Tongue (tissue), 2 donors: ENCODE results near the gene SAMD4B. TPM values are rescaled to one million over a fixed set of nuclear protein-coding genes. Genes with fewer than 3 reads are reported as not detected.

Experiments
- DNase-seq: peaks from one replicate; pipeline ENCODE4 v3.0.0-alpha.2; 2015
- total RNA-seq: library from RNA; depleted of rRNA; stranded (reverse); fragments of >200 nt; gene quantifications from one replicate; pipeline ENCODE4 v1.2.3, GENCODE V29; 2014

The SAMD4B gene
- total RNA-seq, 1 donor from 2014 or later: 36.4 TPM

DNA sequence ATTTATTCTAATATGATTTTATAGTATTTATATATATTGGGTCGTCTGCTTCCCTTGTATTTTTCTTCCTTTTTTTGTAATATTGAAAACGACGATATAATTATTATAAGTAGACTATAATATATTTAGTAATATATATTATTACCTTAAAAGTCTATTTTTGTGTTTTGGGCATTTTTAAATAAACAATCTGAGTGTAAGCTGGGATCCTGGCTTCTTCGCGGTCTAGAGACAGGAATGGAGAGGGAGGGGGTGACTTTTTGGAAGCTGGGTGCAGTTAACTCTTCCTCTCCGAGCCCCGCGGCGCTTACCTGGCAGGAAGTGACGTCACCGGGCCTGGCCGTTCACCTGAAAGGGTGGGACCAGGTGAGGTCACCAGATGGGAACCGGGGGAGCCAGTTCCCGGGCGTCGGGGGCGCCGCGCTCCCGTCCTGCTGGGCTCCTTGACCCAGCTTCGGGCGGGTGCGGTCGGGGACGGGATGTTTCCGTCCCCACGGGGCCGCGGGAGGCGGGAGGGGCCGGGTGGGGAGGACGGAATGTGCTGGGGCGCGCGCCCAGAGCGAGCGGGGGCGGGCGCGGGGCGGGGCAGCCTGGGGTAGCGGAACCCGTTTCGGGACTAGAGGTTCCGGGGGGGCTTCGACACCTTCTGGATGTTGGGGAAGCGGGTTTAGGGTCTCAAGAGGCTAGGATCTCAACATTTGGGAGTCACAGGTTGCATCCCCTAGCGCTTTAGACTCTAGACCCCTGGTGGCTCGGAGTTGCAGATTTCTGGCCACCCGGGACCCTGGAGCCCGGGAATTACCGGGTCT is 67.2 kb downstream of the SAMD4B start:
- peak; percentile 84 for DNase-seq

DNA sequence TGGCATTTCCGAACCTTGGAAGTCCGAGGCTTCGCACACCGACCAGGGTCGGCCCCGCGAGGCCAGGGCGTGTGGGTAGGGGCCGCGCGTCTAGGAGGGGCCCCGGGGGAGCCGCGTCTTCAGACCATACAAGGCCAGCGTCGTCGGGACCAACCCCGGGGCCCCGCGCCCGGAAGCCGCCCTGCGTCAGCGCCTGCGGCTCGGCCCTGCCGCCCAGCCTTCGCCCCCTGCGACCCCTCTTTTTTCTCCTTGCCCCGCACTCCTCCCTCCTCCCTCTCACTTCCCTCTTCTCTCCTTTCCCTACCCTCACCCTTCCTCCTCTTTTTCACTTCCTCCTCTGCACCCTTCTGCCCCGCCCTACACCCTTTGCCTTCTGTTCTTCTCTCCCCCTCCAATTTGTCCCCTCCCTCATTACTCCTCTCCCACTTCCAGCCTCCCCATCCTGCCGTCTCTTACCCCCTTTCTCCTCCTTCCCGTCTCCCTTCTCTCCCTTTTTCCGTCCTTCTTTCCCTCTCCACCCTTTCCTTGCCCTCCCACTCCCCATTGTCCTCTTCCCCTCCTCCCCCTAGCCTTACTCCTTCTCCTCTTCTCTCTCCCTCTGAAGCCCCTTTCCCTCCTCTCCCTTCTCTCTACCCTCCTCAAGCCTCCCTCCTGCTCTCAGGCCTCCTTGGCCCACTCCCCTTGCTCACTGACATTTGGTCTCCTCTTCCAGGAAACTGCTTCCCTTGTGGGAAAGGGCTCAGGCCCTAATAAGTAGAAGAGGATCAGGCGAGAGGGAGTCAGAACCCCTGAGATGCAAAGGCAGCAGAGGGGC is 68.0 kb downstream of the SAMD4B start:
- DNase-seq: peak; percentile 82

DNA sequence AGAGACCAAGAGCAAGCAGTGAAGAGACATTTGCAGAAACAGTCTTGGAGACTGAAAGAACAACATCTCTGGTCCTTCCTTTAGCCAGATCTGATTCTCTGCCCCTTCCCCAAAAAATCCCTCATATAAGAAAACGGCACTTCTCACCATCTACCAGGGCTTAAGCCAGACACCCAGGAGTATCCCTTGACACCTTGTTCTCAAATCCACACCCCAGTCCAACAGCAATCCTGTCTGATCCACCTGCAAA is 68.5 kb downstream of the SAMD4B start:
- no peak for DNase-seq

DNA sequence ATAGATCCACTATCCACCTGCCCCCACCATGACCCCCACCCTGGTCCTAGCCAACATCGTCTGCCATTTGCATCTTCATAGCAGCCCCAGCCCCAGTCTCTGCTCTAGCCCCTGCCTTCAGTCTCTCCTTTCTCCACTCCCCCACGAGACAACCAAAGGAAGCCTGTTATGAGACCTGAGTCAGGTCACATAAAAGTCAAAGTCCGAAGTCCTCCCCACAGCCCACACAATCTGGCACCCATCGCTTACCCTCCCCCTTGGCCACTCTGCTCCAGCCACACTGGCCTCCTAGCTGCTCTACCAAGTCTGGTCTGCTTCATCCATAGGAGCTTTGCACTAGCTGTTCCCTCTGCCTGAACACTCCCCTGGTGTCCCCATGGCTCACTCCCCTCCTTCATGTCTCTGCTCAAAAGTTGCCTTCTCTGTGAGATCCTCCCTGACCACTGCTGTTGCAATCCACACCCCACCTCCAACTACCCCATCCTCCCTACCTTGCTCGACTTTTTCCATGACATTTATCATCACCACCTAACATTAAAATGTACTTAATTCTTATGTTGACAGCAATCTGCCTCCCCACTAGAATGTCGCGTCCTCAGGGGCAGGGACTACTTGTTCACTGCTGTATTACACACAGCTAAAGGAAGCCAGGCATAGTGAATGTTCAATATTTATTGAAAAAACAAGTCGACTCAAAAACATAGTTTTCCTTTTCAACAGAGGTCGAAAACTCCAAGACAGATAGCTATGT is 69.0 kb downstream of the SAMD4B start:
- peak; percentile 40 for DNase-seq

DNA sequence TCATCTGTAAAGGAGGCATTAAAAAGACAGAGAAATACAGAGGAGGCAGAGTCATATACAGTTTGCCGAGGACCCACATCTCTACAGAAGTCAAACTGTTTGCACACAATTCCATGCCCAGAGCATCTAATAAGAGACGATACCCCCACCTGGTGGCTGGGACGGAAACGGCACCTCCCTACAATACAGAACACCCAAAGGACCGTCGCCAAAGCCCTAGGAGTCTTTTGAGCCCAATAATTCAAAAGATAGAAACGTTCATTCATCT is 69.5 kb downstream of the SAMD4B start:
- peak; percentile 96 for DNase-seq

DNA sequence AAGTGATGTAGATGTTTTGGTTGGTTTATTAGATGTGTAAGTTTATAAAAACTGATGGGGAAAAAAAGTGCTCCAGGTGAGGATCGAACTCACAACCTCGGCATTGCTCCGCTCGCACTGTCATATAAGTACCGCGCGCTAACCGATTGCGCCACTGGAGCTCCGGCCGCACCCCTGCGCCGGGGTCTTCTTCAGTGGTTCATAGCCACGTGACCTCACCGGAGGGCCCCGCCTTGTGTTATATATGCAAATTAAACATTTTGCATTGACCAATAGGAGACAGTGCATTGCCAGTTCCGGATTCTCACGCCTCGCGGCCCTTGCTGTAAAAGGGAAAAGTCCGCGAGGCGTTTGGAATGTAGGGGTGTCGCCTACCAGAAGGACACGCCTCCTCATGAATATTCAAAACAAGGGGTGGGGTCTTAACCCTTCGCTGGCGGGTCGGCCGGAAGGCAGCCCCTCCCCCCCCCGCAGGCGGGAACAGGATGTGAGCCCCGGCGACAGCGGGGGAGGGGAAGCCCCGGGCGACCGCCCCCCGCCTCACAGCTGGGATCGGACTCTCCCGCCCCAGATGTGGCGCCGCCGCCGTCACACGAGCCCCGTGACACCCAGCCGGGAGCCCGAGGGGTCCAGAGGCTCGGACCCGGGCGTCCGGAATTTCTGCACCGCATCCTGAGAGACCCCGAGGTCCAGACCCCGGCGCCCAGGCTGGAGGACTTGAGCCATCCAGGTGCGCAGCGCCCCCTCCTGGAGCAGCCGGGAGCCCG is 70.1 kb downstream of the SAMD4B start, which contains the start of gene PLEKHG2:
Gene PLEKHG2, plus strand, starts transcription at position 570 of the 767 bp plus-strand sequence. CDS start 1,418 bp downstream, outside the sequence.
- DNase-seq: peak; percentile 100

DNA sequence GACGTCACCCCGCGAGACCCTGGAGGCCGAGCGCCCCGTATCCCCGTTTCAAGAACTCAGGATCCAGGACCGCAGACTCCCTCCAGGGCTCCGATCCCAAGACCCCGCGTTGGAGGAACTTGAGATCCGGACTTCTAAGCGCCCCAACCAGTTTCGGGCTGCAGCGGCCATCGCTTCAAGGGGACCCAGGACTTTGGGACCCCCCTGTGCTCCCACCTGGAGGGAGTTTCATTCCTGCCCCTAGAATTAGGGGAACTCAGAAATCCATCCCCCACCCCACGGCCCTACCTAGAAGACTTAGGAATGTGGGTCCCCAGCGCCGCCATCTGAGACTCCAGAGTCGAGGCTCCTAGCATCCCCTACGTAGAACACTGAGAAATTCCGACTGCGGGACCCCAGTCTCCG is 70.6 kb downstream of the SAMD4B start:
- no peak for DNase-seq

DNA sequence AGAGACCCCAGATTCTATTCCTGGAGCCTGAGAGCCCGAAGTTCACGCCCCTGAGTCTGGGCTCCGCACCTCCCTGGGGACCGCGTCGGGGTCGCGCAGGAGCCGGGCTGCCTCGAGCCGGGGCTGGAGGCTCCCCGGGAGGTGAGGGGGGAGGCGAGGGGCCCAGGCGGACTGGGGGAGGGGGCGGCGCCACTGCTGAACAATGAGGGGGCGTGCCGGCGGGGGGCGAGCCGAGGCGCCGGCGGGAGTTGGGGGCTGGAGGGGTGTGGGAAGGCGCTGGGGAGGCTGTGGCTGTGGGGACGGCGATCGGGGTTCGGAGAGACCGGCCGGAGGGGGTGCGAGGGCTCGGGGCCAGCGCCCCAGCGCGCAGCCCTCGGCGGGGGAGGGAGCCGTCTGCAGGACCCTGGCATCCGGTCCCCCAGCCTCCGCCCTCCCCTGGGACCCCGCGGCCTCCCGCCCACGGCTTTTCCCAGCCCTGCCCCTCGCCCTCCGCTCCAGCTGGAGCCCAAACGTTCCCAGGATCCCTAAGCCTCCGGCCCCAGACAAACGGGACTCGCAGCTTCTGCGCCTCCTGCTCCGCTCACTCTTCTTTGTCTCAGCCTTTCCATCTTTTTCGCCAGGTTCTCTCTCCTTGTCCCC is 71.2 kb downstream of the SAMD4B start:
- DNase-seq: peak; percentile 87

DNA sequence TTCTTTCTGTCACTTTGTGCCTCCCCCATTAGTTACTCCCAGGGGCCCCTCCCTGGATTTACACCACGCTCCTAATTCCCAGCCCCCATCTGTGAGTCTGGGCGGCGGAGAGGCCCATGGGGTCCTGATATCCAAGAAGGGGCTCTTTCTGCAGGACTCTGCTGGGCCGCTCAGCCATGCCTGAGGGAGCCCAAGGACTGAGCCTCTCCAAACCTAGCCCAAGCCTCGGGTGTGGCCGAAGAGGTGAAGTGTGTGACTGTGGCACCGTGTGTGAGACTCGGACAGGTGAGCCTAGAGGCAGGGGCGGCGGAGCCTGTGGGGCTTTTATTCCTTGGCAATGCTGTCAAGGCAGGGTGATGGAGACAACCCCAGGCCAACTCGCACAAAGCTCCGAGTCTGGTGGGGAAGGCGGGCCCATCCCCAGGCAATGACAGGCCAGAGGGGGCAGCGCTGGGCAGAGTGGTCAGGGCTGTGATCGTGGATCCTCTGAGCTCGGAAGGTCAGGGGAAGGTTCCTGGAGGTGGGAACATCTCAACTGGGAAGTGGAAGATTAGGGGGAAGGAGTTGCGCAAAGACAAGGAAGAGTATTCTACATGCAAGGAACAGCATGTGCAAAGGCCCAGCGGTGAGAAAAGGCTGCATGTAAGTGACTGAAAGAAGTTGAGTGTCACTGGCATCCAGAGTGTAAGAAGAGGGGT is 71.8 kb downstream of the SAMD4B start:
- no peak for DNase-seq

DNA sequence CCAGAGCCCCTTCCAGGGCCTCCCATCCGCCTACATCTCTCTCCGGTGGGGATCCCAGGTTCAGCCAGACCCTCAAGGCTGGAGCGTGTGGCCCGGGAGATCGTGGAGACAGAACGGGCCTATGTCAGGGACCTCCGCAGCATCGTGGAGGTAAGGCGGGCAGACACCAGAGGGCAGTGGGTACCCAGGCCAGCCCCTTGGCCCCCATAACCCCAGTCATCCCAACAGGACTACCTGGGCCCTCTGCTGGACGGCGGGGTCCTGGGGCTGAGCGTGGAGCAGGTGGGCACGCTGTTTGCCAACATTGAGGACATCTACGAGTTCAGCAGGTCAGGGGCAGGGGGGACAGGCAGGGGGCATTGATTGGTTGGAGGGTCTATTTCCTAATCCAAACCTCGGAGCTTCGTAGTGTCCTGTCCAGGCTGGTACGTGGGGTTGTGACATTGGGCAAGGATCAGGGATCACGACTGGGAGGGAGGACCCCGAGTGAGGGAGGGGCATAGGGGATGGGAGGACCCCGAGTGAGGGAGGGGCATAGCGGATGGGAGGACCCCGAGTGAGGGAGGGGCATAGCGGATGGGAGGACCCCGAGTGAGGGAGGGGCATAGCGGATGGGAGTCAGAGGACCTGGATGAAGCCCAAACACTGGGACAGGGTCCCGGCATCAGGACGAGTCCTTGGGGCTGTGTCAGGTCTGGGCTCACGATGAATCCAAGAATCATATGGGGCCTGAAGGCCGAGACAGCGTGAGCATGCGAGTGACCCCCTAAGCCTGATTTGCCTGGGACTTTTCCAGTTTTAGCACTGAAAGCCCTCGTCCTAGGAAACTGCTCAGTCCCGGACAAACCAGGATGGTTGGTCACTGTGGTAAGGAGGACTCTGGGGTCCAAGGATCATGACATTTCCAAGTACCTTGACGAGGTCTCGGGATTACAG is 73.2 kb downstream of the SAMD4B start:
- no peak for DNase-seq

DNA sequence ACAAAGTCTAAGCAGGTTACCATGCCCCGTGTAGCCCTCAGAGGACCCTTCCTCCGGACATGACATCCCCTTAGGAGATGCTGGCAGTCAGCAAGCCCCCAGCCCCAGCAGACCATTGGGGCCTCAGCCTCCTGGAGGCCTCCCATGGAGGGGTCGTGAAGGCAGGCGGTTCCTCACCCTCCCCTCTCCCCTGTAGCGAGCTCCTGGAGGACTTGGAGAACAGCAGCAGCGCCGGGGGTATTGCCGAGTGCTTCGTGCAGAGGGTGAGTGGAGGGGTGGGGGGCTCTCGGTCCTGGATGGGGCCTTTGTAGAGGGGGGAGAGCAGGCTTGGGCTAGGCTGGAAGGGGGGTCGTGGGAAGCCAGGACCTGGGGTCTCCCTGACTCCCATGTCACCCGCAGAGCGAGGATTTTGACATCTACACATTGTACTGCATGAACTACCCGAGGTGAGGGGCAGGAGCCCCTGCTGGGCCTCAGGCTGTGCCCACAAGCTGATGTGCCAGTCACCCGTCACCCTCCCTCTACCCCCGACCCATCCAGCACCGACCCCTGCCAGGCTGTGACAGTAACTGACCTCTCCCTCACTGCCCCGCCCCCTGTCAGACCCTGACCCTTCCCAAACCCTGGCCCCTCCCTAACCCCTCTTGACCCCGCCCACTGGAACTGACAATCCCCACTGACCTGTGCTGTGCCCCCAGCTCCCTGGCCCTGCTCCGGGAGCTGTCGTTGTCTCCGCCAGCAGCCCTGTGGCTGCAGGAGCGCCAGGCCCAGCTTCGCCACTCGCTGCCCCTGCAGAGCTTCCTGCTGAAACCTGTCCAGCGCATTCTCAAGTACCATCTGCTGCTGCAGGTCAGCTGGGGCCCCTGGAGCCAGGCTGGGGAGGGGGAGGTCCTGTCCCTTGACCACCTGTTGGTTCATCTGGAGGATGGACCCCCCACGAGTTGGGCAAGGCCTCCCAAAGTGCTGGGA is 74.2 kb downstream of the SAMD4B start:
- DNase-seq: no peak

DNA sequence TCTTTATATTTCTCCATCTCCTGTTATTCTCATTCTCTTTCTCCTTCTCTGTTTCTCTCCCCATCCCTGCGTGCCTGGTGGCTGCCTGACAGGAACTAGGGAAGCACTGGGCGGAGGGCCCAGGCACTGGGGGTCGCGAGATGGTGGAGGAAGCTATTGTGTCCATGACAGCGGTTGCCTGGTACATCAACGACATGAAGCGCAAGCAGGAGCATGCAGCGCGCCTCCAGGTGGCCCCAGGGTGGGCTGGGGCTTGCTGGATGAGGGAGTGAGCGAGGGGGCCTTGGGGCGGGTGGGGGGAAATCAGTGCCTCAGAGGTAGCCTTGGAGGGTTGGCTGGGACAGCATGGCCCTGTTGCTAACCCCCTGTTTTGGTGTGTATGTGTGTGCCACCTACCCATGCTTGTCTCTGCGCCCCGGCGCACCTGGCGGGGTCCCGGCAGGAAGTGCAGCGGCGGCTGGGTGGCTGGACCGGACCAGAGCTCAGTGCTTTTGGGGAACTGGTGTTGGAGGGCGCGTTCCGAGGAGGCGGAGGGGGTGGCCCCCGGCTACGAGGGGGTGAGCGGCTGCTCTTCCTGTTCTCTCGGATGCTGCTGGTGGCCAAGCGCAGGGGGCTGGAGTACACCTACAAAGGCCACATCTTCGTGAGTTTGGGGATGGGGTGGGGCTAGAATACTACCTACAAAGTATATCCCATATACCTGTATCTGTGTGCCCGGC is 75.4 kb downstream of the SAMD4B start:
- DNase-seq: no peak

DNA sequence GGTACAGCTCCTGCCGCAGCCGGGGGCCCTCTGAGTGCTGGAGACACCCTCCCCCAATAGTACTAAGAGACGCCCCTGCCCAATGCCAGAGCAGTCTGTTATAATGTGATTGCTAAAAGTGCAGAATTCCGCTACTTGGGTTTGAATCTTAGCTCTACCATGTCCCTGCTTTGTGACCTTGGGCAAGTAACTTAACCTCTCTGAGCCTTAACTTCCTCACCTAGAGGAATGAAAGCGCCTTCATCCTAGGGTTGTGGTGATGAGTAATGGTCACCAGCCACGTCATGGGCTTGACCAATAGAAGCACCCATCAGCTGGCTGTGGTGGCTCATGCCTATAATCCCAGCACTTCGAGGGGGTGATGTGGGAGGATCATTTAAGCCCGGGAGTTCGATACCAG is 76.8 kb downstream of the SAMD4B start:
- DNase-seq: no peak

DNA sequence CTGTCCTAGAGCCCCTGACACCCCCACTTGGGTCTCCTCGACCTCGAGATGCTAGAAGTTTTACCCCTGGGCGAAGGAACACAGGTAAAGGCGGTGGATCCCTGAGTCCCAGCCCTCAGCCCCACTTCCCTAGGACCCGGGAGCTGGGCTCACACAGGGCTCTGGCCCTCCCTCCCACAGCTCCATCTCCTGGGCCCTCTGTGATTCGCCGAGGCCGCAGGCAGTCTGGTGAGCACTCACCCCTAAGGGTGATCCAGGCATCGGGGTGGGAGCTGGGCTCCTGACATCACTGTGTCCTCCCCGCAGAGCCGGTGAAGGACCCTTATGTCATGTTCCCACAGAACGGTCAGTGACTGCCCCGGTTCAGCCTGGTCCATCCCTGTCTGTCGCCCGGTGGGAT is 78.5 kb downstream of the SAMD4B start:
- no peak for DNase-seq

DNA sequence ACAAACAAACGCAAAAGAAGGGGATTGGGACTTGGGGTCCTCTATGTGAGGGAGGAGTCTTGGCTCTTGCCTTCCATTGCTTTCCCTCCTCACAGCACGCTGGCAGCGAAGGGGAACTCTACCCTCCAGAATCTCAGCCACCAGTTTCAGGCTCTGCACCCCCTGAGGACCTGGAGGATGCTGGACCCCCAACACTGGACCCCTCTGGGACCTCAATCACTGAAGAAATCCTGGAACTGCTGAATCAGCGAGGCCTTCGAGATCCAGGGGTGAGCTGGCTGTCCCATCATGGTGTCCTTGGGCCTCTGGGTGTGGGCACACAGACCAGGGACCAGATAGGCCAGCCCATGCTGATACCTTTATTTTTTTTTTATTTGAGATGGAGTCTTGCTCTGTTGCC is 79.8 kb downstream of the SAMD4B start:
- DNase-seq: no peak

DNA sequence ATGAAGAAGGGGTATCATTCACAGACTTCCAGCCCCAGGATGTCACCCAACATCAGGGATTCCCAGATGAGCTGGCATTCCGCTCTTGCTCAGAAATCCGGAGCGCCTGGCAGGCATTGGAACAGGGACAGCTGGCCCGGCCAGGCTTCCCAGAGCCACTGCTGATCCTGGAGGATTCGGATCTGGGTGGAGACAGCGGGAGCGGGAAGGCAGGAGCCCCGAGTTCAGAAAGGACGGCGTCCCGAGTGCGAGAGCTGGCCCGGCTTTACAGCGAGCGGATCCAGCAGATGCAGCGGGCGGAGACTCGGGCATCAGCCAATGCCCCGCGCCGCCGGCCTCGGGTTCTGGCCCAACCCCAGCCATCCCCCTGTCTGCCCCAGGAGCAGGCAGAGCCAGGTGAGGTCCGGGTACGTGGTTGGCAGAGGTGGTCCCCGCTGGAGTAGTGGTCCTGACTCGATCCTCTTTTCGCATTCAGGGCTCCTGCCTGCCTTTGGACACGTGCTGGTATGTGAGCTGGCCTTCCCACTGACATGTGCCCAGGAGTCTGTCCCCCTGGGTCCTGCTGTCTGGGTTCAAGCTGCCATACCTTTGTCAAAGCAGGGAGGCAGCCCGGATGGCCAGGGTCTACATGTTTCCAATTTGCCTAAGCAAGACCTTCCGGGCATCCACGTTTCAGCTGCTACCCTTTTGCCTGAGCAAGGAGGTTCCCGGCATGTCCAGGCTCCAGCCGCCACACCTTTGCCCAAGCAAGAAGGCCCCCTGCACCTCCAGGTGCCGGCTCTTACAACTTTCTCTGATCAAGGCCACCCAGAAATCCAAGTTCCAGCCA is 81.3 kb downstream of the SAMD4B start:
- DNase-seq: no peak

DNA sequence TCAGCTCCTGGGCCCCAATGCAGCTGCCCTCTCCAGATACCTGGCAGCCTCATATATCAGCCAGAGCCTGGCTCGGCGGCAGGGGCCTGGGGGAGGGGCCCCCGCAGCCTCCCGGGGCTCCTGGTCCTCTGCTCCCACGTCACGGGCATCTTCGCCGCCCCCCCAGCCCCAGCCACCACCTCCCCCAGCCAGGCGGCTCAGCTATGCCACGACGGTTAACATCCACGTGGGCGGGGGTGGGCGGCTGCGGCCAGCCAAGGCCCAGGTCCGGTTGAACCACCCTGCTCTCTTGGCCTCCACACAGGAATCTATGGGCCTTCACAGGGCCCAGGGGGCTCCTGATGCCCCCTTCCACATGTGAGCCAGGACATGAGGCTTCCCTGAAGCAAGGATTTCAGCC is 82.7 kb downstream of the SAMD4B start:
- DNase-seq: no peak
